Motor neuron (in vitro differentiated cells): ENCODE data around the gene SLX9. TPM values are rescaled to one million over a fixed set of nuclear protein-coding genes. Genes with fewer than 3 reads are reported as not detected.

Experiments used
- ATAC-seq, 8 experiments: fragments of 200-7000 bp; cut with Tn5 transposase; replicated peaks in 6 of 8; 2 replicates each; pipeline ENCODE4 v1.8.0; 2021; ENCODE audit warnings: mild to moderate bottlenecking in 8 of 8, moderate library complexity in 8 of 8
- H3K27ac ChIP-seq, 2 donors: fragments of 250-450 bp; sonication (Bioruptor Pico); 2 replicates each; pipeline ENCODE4 v1.9.0; 2021; ENCODE audit warnings: antibody characterized with exemption in 2 of 2, mild to moderate bottlenecking in 2 of 2, moderate library complexity in 1 of 2
- H3K4me1 ChIP-seq, 2 donors: fragments of 250-450 bp; sonication (Bioruptor Pico); replicated peaks in 1 of 2; 2 replicates each; pipeline ENCODE4 v1.6.1; 2021; ENCODE audit warnings: antibody characterized with exemption in 2 of 2, mild to moderate bottlenecking in 2 of 2, moderate library complexity in 1 of 2
- H3K4me3 ChIP-seq, 5 donors: fragments of 250-450 bp; sonication (Bioruptor Pico); 2 replicates each; pipeline ENCODE4 v1.9.0; 2021; ENCODE audit warnings: antibody characterized with exemption in 5 of 5, mild to moderate bottlenecking in 5 of 5, moderate library complexity in 4 of 5
- WGBS, 10 experiments: fragments of 450-650 bp; shearing (Covaris generic); methylation state at CpG; one replicate each; pipeline ENCODE4 v1.0.0; 2022; 5-methylcytosine and 5-hydroxymethylcytosine counted together
- in situ Hi-C, 9 experiments: fragments of 400-800 bp; cut with MboI; loops; one replicate each; pipeline ENCODE4 v1.15.0; 2021; ENCODE audit warnings: low sequenced_read_pairs in 9 of 9, low pct_unique_long_range_greater_than_20kb in 2 of 9; ENCODE audit not compliant: unreplicated experiment in 9 of 9
- total RNA-seq, 8 experiments: library from RNA; unstranded; fragments of 300-600 nt; gene quantifications; 2 replicates each; pipeline versions ENCODE4 v1.2.3 to v1.2.4, GENCODE V29; 2022

SLX9 gene
- total RNA-seq, 8 experiments from 2014 or later, result 9.8 to 41.2 (median 15.3) TPM

GRCh38 chr21:44994695-44995342, 55.0 kb downstream of the SLX9 start:
- Histone ChIP-seq H3K4me1 (peaks cover 15 to 20% of the 10 kb centered on the region in 2 donors), H3K4me3 (no peak overlapping the region), H3K27ac (no peak overlapping the region)
- in situ Hi-C loops, result no loop called here
- 0 to 100% (median 75%) methylated on average over 1 to 6 of the region's 15 CpGs; no CpG with 5 or more reads in 3 of the 10 experiments for WGBS, 10 experiments
- peak in 1 of 8 experiments; percentile 38 for ATAC-seq

DNA sequence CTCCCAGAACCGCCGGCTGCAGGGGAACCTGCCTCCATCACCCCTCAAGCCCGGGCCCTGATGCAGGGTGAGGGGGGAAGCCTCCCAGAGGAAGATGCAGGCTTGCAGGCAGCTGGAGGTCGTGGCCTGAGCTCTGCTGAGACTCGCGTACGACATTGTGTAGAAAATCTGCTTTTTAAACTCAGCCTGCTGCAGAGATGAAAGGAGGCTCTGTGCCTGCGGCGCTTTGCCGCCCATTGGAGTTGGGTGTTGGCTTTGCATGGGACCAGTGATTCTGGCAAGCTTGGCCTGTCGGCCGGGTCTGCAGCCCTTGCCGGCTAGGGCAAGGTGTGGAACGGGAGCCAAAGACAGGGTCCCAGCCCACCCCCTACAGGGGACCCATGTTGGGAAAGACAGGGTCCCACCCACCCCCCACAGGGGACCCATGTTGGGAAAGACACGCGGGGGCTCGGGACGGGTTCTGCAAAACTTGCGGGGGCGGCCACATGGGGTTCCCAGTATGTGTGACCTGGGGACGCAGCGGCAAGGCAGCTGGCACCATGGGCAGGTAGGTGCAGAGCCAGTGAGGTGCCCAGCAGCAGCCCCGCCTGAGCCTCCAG, 55.6 kb downstream of the SLX9 start:
- 57 to 60% methylated on average over 3 to 8 of the region's 23 CpGs; no CpG with 5 or more reads in 8 of the 10 experiments for WGBS, 10 experiments
- no peak overlapping the region for H3K4me3 ChIP-seq
- in situ Hi-C loops, result no loop called here
- peaks cover 12 to 17% of the 10 kb centered on the region in 2 donors for H3K4me1 ChIP-seq
- peak in 2 of 8 experiments; percentile 8 to 17 for ATAC-seq
- H3K27ac ChIP-seq, result no peak overlapping the region

DNA sequence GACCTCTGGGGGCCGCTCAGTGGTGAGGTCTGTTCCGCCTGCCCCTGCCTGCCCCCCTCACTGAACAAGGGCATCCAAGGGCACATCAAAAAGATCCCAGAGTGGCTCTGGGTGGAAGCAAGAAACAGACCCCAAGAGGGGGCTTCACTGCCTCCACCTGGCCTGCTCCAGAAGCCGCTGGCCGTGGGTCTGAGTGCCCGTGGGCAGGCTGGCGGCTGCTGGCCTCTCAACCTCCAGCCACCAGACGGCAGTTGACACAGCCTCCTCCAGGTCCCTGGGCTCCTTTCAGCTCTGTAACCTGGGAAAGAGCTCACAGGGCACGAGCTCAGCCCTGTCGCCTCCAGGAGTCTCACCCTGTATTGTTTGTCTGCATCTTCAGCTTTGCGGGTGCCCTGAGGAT, 56.3 kb downstream of the SLX9 start:
- no peak for ATAC-seq
- 64 to 100% methylated on average over 2 to 5 of the region's 10 CpGs; no CpG with 5 or more reads in 8 of the 10 experiments for WGBS, 10 experiments
- Histone ChIP-seq H3K4me3 (no peak overlapping the region), H3K4me1 (peaks cover 12 to 17% of the 10 kb centered on the region in 2 donors), H3K27ac (peak overlapping the region in 1 of 2 donors; percentile 30)
- in situ Hi-C loops, result no loop called here

GRCh38 chr21:44996501-44996921, 56.7 kb downstream of the SLX9 start:
- H3K4me3 ChIP-seq, result no peak overlapping the region
- in situ Hi-C loops, result no loop called here
- H3K4me1 ChIP-seq, result peaks cover 12 to 17% of the 10 kb centered on the region in 2 donors
- WGBS, 10 experiments, result no CpG with 5 or more reads among the region's 6 CpGs
- no peak overlapping the region for H3K27ac ChIP-seq
- no peak for ATAC-seq

DNA sequence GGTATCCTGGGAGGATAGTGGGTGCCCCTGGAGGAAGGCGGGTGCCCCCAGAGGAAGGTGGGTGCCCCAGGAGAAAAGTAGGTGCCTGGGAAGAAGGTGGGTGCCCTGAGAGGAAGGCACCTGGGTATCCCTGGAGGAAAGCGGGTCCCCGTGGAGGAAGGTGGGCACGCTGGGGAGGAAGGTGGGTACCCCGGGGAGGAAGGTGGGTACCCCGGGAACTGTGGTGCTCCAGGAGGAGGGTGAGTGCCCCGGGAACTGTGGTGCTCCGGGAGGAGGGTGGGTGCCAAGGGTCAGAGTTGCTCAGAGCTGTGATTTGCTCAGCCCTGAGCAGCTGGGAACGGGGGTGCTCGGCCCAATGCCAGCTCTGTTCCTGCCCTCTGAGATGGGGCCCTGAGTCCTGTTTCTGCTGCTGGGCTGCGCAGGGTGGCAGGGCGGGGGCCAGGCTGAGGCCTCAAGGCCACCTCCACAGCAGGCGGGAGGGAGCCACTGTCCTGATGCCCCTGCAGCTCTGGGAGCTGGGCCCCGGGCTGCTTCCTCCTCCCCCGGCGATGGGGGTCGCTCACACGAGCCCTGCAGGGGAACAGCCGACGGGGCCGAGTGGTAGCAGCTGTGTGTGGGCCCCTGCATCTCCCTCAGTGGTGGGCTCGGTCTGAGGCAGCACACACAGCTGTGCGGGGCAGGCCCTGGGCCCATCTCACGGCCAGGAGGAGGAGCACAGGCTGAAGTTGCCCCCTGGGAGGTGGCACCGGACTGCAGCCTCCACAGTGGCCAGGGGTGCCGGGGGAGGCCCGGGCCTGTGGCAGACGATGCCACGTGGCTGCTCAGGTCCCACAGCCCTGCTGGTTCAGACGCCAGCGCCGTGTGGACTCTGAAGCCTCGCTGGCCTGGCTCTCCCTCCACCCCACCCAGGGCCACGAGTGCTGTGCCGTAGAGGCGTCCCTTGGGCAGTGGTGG, 57.4 kb downstream of the SLX9 start:
- peak in 3 of 8 experiments; percentile 18 to 35 (median 28) for ATAC-seq
- no peak overlapping the region for H3K4me3 ChIP-seq
- 60 to 100% (median 80%) methylated on average over 1 to 2 of the region's 36 CpGs; no CpG with 5 or more reads in 6 of the 10 experiments for WGBS, 10 experiments
- peaks cover 12 to 17% of the 10 kb centered on the region in 2 donors for H3K4me1 ChIP-seq
- in situ Hi-C loops, result no loop called here
- no peak overlapping the region for H3K27ac ChIP-seq

- ATAC-seq, result no peak
- Histone ChIP-seq H3K4me3 (no peak overlapping the region), H3K4me1 (peaks cover 12 to 18% of the 10 kb centered on the region in 2 donors), H3K27ac (no peak overlapping the region)
- WGBS, 10 experiments, result 72 to 90% (median 82%) methylated on average over 2 to 4 of the region's 10 CpGs; no CpG with 5 or more reads in 7 of the 10 experiments
- in situ Hi-C loops, result no loop called here
These were observed 58.3 kb downstream of the SLX9 start for GRCh38 chr21:44998086-44998620.

- in situ Hi-C loops, result no loop called here
- ATAC-seq, result no peak
- H3K27ac ChIP-seq, result no peak overlapping the region
- WGBS, 10 experiments, result 40 to 100% (median 84%) methylated on average over 1 to 7 of the region's 32 CpGs; no CpG with 5 or more reads in 3 of the 10 experiments
- peaks cover 12 to 24% of the 10 kb centered on the region in 2 donors for H3K4me1 ChIP-seq
- no peak overlapping the region for H3K4me3 ChIP-seq
These were observed 59.0 kb downstream of the SLX9 start for GRCh38 chr21:44998621-44999427.

DNA sequence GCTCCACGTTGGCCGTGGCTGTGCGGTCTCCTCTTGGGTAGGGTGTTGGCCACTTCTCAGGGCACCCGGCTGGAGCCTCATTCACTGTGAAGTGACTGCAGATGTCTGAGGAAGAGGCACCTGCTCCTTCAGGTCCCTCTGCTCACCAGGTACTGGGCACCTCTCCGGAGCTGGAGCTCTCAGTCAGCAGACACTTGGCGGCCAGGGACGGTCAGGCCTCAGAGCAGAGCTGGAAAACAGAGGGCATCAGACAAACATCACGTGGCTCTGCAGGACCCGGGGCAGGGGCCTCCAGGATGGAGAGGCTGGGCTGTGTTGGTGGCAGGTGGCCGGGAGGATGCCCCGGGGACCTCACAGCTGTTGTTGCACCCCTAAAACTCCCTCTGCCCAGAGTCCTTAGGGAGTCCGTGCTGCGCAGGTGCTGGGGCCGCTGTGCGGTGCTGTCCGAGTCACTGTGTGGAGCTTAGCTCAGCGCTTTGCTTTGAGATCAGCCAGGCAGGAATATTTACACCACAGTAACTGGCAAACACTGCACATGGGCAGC, 59.7 kb downstream of the SLX9 start:
- H3K4me3 ChIP-seq, result no peak overlapping the region
- no peak for ATAC-seq
- H3K27ac ChIP-seq, result no peak overlapping the region
- in situ Hi-C loops, result no loop called here
- peaks cover 12 to 28% of the 10 kb centered on the region in 2 donors for H3K4me1 ChIP-seq
- WGBS, 10 experiments, result 75 to 77% methylated on average over 3 to 5 of the region's 17 CpGs; no CpG with 5 or more reads in 8 of the 10 experiments

DNA sequence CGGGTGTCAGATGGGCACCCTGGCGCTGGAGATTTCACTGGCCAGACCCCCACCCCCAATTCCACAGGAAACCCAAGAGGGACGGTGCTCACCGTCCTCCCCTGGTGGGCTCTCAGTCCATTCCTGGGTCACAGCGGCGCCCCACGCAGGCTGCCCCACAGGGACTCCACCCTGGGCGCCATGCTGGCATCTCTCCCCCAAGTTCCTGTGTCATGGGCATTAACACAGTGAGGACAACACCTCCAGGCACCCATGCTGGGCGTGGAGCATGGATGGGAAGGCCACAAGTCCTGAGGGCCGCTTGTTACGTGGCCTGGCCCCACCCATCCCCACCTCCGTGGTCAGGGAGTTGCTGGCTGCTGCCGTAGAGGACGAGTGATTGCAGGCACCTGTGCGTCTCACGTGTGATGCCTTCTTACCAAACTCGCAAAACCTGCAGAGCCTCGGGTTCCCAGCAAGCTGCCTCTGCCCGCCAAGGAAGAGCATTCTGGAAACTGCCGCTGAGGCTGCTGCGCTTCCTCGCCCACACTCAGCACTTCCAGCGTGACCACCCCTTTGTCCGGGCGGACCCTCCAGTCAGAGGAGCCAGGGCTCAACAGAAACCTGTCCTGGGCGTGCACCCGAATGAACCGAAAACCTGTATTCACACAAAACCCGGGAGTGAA, 60.3 kb downstream of the SLX9 start:
- WGBS, 10 experiments, result 60 to 92% (median 76%) methylated on average over 3 to 12 of the region's 29 CpGs; no CpG with 5 or more reads in 5 of the 10 experiments
- Histone ChIP-seq H3K4me3 (no peak overlapping the region), H3K4me1 (peaks cover 12 to 26% of the 10 kb centered on the region in 2 donors), H3K27ac (no peak overlapping the region)
- in situ Hi-C loops, result loop anchor here in 1 of 9 experiments (25.0 kb wide), 1 partner anchor 112 kb away; no protein-coding TSS in a partner anchor
- ATAC-seq, result no peak

GRCh38 chr21:45000637-45001133, 60.9 kb downstream of the SLX9 start:
- Histone ChIP-seq H3K27ac (no peak overlapping the region), H3K4me1 (peaks cover 6 to 22% of the 10 kb centered on the region in 2 donors), H3K4me3 (no peak overlapping the region)
- 0 to 100% (median 88%) methylated on average over 2 to 16 of the region's 27 CpGs; no CpG with 5 or more reads in 2 of the 10 experiments for WGBS, 10 experiments
- in situ Hi-C loops, result loop anchor here in 1 of 9 experiments (25.0 kb wide), 1 partner anchor 112 kb away; no protein-coding TSS in a partner anchor
- no peak for ATAC-seq
